Vagina (tissue), 2 donors: ENCODE data around the gene MLNR.

ENCODE experiments used
- CTCF ChIP-seq, 3 experiments: fragments of 450-650 bp in 2 of 3; fragments of 200-600 bp in 1 of 3; sonication (generic) in 1 of 3; IDR thresholded peaks; one replicate each; pipeline ENCODE4 v1.5.1; 2017 to 2019; ENCODE audit warnings: antibody characterized with exemption in 3 of 3, mild to moderate bottlenecking in 2 of 3, moderate library complexity in 2 of 3
- POLR2A ChIP-seq, 2 donors: fragments of 450-650 bp; IDR thresholded peaks; one replicate each; pipeline ENCODE4 v1.6.1; 2017; ENCODE audit warnings: antibody characterized with exemption in 2 of 2, mild to moderate bottlenecking in 2 of 2, moderate library complexity in 2 of 2
- POLR2AphosphoS5 ChIP-seq, 2 donors: sonication (generic); formaldehyde crosslinking; IDR thresholded peaks; one replicate each; pipeline ENCODE4 v1.9.0; 2017; ENCODE audit warnings: antibody characterized with exemption in 2 of 2, mild to moderate bottlenecking in 2 of 2, low read depth in 1 of 2; ENCODE audit not compliant: insufficient read depth in 1 of 2

- TF ChIP-seq CTCF (IDR thresholded peaks at IDR 0.05) (no peak), POLR2A (IDR thresholded peaks at IDR 0.05) (no peak), POLR2AphosphoS5 (IDR thresholded peaks at IDR 0.05; ENCODE audit: insufficient read depth in 1 of 2, low read depth in 1 of 2) (no peak)
Observed at GRCh38 chr13:49217962-49218492, 2.1 kb upstream of the MLNR start.
